Measurements from ENCODE around the gene DUSP15.

The DUSP15 gene

DNA sequence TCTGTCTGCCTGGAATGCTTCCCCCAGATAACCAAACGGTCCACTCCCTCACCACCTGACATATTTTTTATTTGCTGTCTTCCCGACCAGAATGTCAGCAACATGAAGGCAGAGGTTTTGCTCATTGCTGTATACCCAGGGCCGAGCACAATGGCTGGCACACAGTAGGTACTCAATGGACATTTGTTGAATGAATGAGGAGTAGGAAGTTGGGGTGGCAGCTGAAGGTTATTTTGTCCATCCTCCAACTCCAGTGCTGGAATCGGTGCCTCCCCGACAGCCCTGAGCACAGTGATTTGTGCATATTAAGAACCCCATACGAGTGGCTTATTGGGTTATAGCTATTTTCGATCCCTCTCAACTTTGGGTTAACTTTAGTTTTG, 10.3 kb downstream of the DUSP15 start:
- FAIRE-seq = no peak

DNA sequence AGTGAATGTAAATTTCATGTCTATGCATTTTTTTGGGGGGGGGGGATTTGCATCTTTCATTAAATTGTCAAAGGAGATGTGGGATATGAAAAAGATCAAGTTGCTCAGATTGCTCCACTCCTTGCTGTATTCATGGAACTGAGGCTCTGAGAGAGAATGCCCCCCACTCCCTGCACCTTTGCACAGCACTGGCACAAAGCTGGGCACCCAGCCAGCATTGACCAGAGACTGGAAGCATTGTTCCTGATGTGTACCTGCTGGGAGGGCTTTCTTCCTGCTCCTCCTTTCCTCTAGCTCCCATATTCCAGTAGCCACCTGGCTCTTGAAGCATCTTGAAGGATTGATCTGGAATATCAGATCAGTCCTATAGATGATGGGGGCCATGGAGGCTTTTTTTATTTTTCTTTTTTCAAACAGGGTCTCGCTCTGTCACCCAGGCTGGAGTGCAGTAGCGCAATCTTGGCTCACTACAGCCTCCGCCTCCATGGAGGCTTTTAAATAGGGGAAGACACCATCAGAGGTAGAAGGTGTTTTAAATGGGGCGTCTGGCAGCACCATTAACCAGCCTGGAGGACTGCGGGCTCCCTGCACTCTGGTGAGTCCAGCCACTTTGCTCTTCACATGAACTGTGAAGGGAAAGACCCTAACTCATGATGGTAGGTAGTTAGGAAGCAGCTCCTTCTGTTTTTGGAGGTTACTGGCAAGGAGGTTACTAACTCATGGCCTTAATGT, 10.9 kb downstream of the DUSP15 start:
- no peak for FAIRE-seq

DNA sequence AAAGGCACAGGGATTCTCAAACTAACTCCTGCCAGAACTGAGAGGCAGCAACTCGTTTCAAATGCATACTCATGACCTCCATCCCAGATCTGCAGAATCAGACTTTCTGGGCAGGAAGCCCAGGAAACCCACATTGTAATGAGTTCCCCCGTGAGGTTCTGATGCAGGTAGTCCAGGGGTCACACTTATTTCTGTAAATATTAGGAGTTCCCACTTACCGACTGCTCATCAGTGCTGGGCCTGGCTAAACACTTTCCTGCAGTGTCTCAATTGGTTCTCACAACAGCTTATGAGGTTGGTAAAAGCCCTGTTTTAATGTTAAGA, 11.6 kb downstream of the DUSP15 start:
- no peak for FAIRE-seq

DNA sequence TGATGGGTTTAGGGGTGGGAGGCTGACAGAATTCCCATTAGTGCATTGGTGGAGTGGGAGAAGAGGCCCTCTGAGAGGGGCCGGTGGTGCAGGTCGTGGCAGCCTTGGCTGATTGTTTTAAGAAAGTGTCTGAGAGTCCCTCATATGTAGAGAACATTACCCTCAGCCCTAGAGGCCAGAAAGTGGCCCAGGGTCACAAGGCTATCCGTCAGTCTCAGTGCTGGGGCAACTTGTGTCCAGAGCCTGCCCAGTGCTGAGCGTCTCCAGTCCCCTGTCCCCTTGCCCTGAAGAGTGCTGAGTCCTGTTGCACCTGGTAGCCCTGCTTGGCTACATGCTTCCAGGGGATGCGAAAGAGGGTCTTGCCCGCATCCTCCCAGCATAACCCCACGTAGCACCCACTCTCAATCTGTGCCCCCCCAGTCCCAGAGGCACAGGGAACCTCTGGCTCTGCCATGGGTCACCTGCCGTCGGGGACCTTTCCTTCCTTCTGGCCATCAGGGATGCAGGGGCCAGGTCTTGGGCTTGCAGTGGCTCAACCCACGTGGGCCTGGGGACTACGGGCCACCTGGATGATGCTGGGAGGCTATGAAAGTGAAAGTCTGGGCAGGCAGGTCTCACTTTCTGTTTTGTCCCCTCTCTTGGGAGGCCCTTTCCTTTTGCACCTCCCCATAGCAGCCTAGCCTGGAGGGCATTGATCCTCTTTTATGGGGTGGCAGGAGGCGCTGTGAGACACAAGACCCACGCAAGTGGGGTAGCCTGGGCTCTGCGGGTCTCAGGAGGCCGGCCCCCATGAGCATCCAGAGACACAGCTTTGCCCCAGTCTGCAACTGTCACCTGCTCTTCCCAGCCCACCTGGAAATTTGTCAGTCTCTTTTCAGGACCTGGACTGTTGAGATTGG, 12.2 kb downstream of the DUSP15 start:
- no peak for FAIRE-seq

DNA sequence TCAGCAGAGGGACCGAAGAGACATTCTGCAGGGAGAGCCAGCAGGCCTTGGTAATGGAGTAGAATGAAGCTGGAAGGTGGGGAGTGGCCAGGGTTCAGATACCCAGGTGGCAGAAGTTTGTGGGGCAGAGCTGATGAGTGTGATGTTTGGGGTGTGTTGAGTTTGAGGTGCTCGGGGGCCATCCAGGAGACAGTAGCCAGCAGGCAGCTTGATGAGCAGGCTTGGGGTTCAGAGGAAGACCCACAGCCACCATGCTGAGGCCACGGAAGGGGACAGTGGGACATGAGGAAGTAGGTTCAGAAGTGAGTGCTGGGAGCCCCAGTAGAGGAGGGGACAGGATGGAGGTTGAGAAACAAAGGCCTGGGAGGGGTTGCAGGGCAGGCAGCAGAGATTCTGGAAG, 13.8 kb downstream of the DUSP15 start:
- FAIRE-seq = no peak

DNA sequence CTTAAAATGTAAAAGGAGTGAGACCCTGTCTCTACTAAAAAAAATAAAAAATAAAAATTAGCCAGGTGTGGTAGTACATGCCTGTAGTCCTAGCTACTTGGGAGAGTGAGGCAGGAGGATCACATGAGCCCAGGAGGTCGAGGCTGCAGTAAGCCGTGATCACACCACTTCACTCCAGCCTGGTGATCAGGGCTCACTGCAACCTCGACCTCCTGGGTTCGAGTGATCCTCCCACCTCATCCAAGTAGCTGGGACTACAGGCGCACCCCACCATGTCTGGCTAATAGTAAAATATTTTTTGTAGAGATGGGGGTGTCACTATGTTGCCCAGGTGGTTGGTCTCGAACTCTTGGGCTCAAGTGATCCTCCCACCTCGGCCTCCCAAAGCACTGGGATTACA, 16.8 kb downstream of the DUSP15 start:
- no peak for FAIRE-seq

DNA sequence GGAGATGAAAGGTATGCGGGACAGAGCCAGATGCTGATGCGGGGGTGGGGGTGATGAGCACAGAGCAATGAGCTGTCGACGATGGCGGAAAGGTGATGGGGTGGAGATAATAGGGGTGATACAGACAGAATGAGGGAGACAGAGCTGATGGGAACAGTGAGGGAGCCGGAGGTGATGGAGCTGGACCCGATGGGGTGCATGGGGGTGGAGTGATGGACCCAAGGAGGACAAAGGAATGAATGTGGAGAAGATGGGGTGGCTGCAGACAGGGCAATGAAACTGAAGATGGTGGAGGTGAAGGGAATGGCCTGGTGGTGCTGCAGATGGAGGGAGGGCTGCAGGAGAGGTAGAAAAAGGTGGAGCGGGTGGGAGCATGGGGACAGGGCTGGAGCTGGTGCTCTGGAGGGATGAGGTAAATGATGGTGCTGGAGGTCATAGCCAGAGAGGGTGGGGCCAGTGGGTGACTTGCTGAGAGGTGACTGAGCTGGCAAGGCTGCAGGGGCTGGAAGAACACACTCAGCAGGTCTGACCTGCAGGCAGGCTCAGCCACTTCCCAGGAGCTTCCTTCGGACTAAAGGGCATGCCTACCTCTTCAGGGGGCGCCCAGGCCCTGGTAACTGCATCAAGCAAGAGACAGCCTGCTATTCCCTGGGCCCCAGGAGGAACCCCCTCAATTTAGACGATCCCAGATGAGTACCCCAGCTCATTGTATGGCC, 18.9 kb downstream of the DUSP15 start:
- FAIRE-seq = no peak

DNA sequence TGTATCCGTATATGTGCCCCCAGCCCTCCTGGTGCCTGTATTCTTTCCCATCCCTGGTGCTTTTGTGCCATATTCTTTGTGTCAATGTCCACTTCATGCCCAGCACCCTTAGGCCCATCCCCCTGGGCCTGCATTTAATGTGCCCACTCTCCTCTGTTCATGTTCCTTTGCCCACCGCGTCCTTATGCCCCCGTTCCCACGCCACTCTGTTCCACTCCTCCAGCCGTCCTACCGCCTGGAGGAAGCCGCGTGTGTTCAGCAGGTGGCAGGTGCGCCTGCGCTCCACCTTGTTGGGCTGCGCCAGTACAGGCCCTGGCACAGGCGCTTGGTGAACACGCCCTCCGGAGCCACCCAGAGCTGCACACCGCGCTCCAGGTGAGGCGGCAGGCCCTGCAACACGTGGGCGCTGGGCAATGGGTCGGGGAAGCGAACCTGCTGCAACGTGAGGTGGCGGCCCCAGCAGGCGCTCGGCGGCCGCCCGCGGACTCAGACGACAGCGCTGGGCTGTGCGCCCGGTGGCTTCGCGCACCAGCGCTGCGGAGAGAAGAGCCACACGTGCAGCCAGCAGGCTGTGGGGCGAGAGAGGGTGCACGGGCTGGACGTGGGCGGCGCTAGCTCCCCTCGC, 20.9 kb downstream of the DUSP15 start:
- FAIRE-seq = no peak

DNA sequence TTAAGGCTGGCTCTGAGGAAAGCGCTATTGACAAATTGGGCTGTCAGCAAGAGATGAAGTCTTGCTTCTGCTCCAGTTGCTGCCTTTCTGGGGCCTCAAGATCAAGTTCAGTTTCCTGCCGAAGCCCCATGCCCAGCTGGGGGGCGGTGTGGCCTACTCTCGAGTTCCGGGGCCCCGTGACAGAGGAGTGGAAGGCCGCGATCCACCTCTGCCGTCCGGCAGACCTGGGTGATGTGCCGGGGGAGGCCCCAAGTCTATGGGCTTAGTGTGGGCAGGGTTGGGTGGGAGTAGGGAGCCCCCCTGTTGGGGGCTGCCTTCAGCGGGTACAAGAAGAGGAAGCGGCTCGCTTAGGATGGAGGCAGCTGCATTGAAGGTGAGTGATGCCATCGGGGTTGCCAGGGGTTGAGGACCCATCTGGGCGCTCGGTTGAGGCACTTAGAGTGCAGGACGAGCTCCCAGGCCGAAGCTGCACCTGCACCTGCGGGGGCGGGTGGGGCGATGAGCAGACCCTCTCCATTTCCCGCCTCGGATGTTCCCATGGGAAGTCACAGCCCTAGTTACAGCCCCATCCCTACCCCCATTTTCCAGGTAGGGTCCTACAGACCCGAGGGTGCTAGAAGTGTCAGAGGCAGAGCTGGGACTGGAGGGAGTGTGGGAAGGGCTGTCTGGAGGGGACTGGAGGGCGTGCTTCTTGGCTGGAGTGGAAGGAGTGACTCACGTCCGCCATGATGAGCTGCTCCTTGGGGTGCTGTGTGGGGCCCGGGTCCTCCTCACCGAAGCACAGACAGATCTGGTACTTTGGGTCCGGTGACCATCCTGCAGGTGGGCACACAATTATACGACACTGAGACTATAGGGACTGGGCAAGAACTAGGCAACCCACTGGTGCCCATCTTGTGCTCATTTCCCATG, 22.0 kb downstream of the DUSP15 start:
- FAIRE-seq = no peak

DNA sequence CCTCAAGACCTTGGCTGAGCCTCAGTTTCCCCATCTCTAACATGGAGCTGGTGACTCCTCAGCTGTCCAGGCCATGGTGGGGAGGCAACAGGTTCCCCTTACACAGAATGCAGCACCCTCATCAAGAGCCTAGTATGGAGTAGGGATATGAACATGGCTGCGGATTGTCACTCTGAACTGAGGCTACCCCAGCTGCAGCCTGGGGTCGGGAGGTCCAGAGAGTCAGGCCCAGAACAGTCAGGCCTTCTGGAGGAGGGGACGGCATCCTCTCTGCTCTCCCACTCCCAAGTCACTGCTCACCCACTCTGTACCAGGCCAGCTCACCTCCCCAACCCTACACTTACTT, 23.6 kb downstream of the DUSP15 start:
- FAIRE-seq = no peak

DNA sequence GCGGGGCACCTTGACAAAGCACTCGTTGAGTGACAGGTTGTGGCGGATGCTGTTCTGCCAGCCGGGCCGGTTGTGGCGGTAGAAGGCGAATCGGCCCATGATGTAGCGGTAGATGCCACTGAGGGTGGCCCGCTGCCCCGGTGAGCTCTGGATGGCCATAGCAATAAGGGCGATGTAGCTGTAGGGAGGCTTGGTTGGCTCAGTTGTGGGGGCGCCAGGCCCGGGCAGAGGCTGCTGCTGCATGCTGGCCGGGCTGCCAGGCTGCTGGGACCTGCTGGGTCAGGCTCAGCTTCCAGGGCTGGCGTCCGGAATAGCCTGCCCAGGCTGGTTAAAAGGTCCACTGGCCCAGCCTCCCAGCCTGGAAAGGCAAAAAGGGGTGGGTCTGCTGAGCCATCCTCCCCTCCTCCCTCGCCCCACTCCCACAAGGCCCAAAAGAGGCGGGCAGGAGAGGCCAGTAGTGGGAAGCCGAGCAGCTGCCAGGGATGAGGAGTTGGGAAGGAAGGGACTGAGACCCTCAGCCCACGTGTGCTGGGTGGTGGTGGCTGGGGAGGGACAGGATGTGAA, 24.9 kb downstream of the DUSP15 start, which contains the start of gene FOXS1:
Gene FOXS1, minus strand, starts transcription at position 305 of the 564 bp plus-strand sequence. Its CDS starts 62 bp downstream, at position 243.
- FAIRE-seq = no peak

DNA sequence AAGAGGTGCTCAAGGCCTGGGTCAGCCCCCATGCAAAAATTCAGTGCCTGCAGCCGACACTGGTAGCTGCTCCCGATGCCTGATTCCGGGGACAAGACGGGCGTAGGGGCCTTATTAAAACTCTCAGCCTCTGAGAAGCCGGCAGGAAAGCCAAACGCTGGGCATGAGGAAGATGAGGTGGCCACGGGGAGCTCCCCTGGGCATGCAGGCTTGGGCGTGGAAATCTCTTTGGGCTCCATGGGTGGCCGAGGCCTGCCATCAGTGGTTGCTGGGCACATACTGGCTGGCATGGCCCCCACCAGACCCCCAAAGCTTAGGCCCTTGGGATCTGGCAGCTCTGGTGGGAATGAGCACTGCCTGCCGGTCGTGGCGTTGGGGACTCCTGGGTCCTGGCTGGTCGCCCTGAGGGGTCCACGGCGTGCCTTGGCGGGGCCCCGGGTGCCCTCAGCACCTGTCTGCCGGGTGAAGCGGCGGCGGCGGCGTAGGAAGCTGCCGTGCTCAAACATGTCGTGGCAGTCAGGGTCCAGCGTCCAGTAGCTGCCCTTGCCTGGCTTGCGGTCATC, 25.5 kb downstream of the DUSP15 start:
- no peak for FAIRE-seq

DNA sequence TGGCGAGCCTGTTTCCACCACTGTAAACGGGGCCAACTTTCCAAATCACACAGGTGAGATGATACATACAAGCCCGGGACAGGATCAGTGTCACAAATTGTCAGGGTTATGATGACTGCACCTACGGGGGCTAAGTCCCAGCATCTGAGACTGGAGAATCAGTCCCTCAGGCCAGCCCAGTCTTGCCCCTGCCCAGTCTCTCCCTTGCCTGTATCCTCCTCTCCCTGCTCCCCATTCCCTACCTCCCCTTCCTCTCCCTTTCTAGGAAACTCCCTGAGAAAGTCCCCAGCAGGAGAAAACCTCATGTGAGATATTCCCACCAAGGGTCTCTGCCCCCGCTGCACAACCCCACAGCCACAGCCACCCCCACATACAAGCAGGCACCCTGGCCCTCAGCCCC, 26.4 kb downstream of the DUSP15 start:
- no peak for FAIRE-seq

DNA sequence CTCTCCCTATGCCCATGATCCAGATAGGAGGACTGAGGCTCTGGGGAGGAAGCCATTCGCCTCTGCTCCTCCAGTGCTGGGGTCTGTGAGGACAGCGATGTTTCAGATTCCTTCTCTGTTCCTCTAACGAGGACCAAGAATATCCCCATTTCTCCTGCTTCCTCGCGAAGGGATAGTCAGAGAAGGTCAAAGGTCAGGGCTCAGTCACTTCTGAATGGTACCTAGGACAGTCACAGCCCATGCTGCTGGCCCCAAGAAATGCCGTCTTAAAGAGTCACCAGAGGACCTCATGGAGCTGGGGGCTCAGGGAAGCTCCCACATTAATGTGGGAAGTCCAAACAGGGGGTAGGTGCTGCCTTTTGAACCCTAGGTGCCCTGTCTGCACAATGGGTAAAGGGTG, 27.0 kb downstream of the DUSP15 start:
- FAIRE-seq = no peak

DNA sequence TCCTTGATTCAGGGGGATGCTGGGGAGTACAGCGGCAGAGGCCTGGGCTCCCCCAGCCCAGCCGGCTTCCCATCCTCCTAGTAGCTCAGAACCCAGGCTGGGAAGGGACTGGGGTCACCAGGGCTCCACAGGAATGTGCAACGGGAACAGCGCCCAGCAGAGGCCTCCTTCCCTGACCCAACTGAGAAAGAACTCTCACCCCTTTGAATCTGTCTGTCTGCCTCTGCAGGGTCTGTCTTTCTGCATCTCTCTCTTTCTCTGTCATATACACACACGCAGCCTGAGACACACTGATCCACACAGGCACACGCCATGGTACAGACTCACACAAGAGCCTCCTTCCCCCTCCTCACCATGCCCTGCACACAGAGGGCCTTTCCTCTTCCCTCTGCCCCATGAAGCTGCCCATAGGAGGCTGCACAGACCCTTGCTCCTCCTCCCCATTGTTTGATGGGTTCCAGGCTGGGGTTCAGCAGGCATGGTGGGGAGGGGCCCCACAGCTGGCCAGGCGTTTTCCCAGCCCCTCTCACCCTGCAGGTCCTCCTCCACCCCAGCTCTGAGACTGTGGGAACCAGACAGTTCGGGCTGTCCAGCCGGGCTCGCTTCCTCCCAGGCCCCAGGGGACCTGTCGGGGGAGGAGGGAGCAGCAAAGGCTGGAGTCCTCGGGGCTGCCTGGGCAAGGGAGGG, 27.7 kb downstream of the DUSP15 start:
- FAIRE-seq = no peak

DNA sequence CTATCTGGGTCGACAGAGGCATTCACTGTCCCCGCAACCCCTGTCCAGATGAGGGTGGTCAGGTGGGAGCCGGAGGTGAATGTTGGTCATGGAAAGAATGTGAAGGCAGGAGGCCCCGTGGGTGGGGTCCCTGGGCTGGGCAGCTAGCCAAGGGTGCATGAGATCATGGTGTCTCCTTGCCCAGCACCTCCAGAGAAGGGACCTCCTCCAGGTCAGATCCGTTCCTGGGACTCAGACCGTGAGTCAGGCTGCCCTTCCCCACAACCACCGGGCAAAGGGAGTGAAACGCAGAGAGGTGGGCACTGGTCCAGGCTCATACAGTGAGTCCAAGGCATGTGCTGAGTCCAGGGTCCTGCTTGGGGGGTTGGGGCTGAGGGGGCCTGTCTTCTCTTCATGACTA, 28.4 kb downstream of the DUSP15 start:
- no peak for FAIRE-seq

DNA sequence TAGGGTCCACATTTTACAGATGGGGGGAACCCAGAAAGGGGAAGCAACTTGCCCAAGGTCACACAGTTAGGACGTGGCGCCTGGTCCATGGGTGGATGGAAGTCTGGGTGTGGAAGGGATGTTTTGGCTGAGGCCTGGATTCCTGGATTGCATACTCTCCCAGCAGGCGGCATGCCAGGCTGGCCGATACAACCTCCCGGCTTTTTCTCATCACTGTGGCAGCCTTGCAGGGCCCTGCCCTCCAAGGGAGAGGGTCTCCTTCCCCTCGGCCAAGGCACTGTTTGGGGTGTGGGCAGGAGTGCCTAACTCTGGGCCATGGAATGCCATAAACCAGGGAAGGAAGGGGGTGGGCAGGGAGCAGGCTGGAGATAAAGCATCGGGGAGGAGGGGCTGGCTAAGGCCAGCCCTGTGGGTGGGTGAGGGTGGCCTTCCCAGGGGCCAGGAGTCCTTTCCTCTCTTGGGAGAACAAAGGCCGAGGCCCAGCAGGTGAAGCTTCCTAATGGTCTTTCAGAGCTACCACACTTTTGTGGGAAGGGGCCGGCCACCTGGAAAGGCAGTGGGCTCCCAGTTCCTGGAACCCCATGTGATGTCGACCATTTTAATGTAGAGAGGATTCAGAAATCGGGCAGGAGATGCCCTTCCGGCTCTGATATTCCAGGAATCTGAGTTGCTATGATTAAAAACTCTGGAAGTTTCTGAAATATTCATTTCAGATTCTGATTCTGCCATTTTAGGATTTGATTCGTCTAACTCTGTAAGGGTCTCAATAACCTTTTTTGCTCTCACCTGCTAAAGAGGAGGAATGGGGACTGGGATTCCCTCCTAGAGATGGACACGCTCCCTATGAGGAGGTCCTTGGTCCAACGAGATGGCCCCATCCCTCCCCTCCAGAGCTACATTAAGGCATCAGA, 29.2 kb downstream of the DUSP15 start:
- FAIRE-seq = no peak

DNA sequence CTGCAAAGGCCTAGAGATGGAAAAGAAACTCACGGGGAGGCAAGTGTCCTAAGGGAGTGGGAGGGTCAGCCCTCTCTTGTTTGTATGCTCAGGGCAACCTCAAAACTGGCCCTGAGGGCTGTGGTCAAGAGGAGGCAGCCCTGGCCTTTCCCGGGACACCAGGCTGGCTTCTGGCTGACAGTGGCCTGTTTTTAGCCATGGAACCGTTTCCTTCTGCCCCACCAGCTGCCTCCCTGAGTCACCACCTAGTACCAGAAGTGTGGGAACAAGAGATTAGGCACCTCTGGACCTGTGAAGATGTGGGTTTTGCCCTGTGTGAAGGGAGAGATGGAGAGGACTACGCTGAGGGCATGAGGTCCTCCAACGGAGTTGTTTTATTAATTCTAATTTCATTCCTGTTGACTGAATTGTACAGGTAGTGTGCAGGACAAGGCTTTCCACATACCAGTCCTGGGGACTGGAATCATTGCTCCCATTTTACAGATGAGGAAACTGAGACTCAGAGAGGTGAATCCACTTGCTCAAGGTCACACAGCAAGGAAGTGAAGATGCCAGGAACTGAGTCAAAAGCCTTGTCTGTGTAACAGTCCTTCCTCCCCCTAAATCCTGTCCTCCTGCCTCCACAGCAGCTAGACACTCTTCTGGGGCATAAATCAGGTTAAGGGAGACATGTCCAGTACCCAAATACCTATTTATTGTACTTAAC, 30.4 kb downstream of the DUSP15 start:
- no peak for FAIRE-seq

DNA sequence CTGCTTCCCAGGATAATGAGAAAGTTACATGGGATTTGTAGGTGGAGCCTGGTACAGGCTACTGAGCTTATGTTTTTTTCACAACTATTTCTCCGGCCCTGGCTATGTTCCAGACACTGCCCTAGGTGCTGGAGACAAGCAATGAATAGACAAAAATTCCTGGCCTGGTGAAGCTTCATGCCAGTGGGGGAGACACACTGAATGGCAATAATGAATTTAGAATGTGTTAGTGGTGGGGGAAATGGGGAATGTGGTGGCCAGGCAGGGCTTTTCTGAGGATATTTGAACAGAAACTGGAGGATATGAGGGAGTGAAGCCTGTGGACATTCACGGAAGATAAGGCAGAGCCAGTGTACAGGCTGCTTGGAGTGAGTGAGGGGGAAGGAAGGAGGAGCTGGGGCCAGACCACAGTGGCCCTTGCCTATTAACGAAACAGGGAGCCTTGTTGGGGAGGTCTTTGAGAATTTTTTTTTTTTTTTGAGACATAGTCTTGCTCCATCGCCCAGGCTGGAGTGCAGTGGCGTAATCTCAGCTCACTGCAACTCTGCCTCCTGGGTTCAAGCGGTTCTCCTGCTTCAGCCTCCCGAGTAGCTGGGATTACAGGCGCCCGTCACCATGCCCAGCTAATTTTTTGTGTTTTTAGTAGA, 31.6 kb downstream of the DUSP15 start:
- no peak for FAIRE-seq

Measured in A204.1 (cell line).